Activated T-cell treated with anti-CD3 and anti-CD28 coated beads, Interleukin-2, amount 50 U/mL, for 24 hours (primary cell): ENCODE measurements around the gene TCAF1.

Experiments used
- DNase-seq: peaks from one replicate; pipeline ENCODE4 v3.0.0-alpha.2; 2020
- H3K27ac Mint-ChIP-seq: 2 replicates; pipeline ENCODE4 v1.8.0; 2020; ENCODE audit warnings: mild to moderate bottlenecking, mixed read lengths
- H3K27me3 Mint-ChIP-seq: 2 replicates; pipeline ENCODE4 v1.8.0; 2020; ENCODE audit warnings: mixed read lengths
- H3K36me3 Mint-ChIP-seq: 2 replicates; pipeline ENCODE4 v1.8.0; 2020; ENCODE audit warnings: low read depth, mixed read lengths
- H3K4me1 Mint-ChIP-seq: 2 replicates; pipeline ENCODE4 v1.8.0; 2020; ENCODE audit warnings: low read depth, mixed read lengths
- H3K4me3 Mint-ChIP-seq: 2 replicates; pipeline ENCODE4 v1.8.0; 2020; ENCODE audit warnings: mild to moderate bottlenecking, moderate library complexity, mixed read lengths
- H3K9me3 Mint-ChIP-seq: 2 replicates; pipeline ENCODE4 v1.8.0; 2020; ENCODE audit warnings: mixed read lengths

The TCAF1 gene

GRCh38 chr7:143901668-143902331 is at the start of gene TCAF1:
Gene TCAF1, minus strand, starts transcription at chr7:143902176. Its CDS starts 25,568 bp downstream, at chr7:143876608.
- Mint-ChIP-seq H3K36me3 (peaks cover 3% of the 10 kb centered on the region), H3K27ac (peak within 1 kb of the TSS; percentile 95), H3K27me3 (no peaks in the 10 kb centered on the region), H3K4me1 (peaks cover 30% of the 10 kb centered on the region), H3K4me3 (peak within 1 kb of the TSS; percentile 90), H3K9me3 (no peaks in the 10 kb centered on the region)
- peak; percentile 93 for DNase-seq

- DNase-seq = no peak
- Mint-ChIP-seq H3K36me3 (no peaks in the 10 kb centered on the region), H3K9me3 (no peaks in the 10 kb centered on the region), H3K4me1 (no peaks in the 10 kb centered on the region), H3K27ac (no peak overlapping the region), H3K4me3 (no peak overlapping the region), H3K27me3 (peaks cover 50% of the 10 kb centered on the region)
These were observed 46.8 kb upstream of the TCAF1 start for GRCh38 chr7:143948733-143949132.

GRCh38 chr7:143947111-143947510 is 45.1 kb upstream of the TCAF1 start:
- Mint-ChIP-seq H3K27ac (no peak overlapping the region), H3K4me3 (no peak overlapping the region), H3K4me1 (no peaks in the 10 kb centered on the region), H3K9me3 (no peaks in the 10 kb centered on the region), H3K36me3 (no peaks in the 10 kb centered on the region), H3K27me3 (peaks cover 54% of the 10 kb centered on the region)
- no peak for DNase-seq

- H3K36me3 Mint-ChIP-seq = no peaks in the 10 kb centered on the region
- peaks cover 46% of the 10 kb centered on the region for H3K27me3 Mint-ChIP-seq
- H3K9me3 Mint-ChIP-seq = no peaks in the 10 kb centered on the region
- no peak for DNase-seq
- no peaks in the 10 kb centered on the region for H3K4me1 Mint-ChIP-seq
- no peak overlapping the region for H3K27ac Mint-ChIP-seq
- no peak overlapping the region for H3K4me3 Mint-ChIP-seq
These were observed 43.4 kb upstream of the TCAF1 start for GRCh38 chr7:143945423-143945822.

GRCh38 chr7:143938379-143939243 is 36.6 kb upstream of the TCAF1 start:
- Mint-ChIP-seq H3K4me3 (no peak overlapping the region), H3K4me1 (no peaks in the 10 kb centered on the region), H3K9me3 (no peaks in the 10 kb centered on the region), H3K27ac (no peak overlapping the region), H3K36me3 (no peaks in the 10 kb centered on the region), H3K27me3 (peaks cover 36% of the 10 kb centered on the region)
- no peak for DNase-seq

GRCh38 chr7:143936087-143937009 is 34.4 kb upstream of the TCAF1 start:
- DNase-seq = no peak
- Mint-ChIP-seq H3K36me3 (no peaks in the 10 kb centered on the region), H3K9me3 (no peaks in the 10 kb centered on the region), H3K27me3 (peaks cover 25% of the 10 kb centered on the region), H3K4me1 (no peaks in the 10 kb centered on the region), H3K27ac (no peak overlapping the region), H3K4me3 (no peak overlapping the region)

- DNase-seq = no peak
- Mint-ChIP-seq H3K4me1 (peaks cover 4% of the 10 kb centered on the region), H3K36me3 (no peaks in the 10 kb centered on the region), H3K4me3 (no peak within 1 kb of the TSS), H3K9me3 (no peaks in the 10 kb centered on the region), H3K27ac (no peak within 1 kb of the TSS), H3K27me3 (peaks cover 25% of the 10 kb centered on the region)
These were observed 32.8 kb upstream of the TCAF1 start, which contains the start of gene OR2F2 for GRCh38 chr7:143934526-143935325. Gene OR2F2, plus strand, starts transcription at chr7:143935233. Its CDS starts 0 bp downstream, at chr7:143935233.

- Mint-ChIP-seq H3K36me3 (no peaks in the 10 kb centered on the region), H3K27ac (no peak overlapping the region), H3K9me3 (no peaks in the 10 kb centered on the region), H3K4me3 (no peak overlapping the region), H3K4me1 (peaks cover 16% of the 10 kb centered on the region), H3K27me3 (peaks cover 19% of the 10 kb centered on the region)
- no peak for DNase-seq
These were observed 29.8 kb upstream of the TCAF1 start for GRCh38 chr7:143931739-143932138.

GRCh38 chr7:143929224-143929920 is 27.4 kb upstream of the TCAF1 start:
- H3K9me3 Mint-ChIP-seq = no peaks in the 10 kb centered on the region
- H3K4me1 Mint-ChIP-seq = peaks cover 16% of the 10 kb centered on the region
- H3K27me3 Mint-ChIP-seq = peaks cover 7% of the 10 kb centered on the region
- peak overlapping the region; percentile 77 for H3K27ac Mint-ChIP-seq
- no peaks in the 10 kb centered on the region for H3K36me3 Mint-ChIP-seq
- DNase-seq = no peak
- no peak overlapping the region for H3K4me3 Mint-ChIP-seq

GRCh38 chr7:143924851-143925250 is 22.9 kb upstream of the TCAF1 start:
- H3K9me3 Mint-ChIP-seq = no peaks in the 10 kb centered on the region
- H3K4me1 Mint-ChIP-seq = peaks cover 13% of the 10 kb centered on the region
- no peak for DNase-seq
- H3K27me3 Mint-ChIP-seq = peaks cover 33% of the 10 kb centered on the region
- no peak overlapping the region for H3K4me3 Mint-ChIP-seq
- no peaks in the 10 kb centered on the region for H3K36me3 Mint-ChIP-seq
- no peak overlapping the region for H3K27ac Mint-ChIP-seq

GRCh38 chr7:143914938-143915652 is 13.1 kb upstream of the TCAF1 start:
- no peaks in the 10 kb centered on the region for H3K9me3 Mint-ChIP-seq
- DNase-seq = no peak
- H3K27me3 Mint-ChIP-seq = peaks cover 32% of the 10 kb centered on the region
- H3K4me1 Mint-ChIP-seq = peaks cover 9% of the 10 kb centered on the region
- no peak overlapping the region for H3K4me3 Mint-ChIP-seq
- no peaks in the 10 kb centered on the region for H3K36me3 Mint-ChIP-seq
- H3K27ac Mint-ChIP-seq = no peak overlapping the region

GRCh38 chr7:143913945-143914615 is 12.1 kb upstream of the TCAF1 start:
- Mint-ChIP-seq H3K4me1 (peaks cover 9% of the 10 kb centered on the region), H3K27me3 (peaks cover 24% of the 10 kb centered on the region), H3K9me3 (no peaks in the 10 kb centered on the region), H3K27ac (no peak overlapping the region), H3K4me3 (no peak overlapping the region), H3K36me3 (no peaks in the 10 kb centered on the region)
- DNase-seq = no peak
